NCI-H774 (cell line): ENCODE results near the gene IL33.

Source experiments
- DNase-seq: peaks from one replicate; lab custom pipeline; 2025; lab: John Stamatoyannopoulos, UW

The IL33 gene

DNA sequence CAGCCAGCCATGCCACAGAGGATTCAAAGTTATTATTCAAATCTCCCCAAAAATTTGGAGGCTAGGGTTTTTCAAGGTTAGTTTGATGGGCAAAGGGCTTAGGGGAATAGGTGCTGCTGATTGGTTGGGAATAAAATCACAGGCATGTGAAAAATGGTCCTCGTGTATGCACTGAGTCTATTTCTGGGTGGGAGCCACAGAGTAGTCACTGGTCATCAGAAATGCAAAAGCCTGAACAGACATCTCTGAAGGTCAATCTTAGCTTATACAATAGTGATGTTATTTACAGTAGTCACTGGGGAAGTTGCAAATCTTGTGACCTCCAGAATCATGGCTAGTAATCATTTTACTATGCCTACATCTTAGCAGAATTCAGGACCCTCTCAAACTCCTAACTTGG lies 1.3 kb downstream of the IL33 start:
- DNase-seq = no peak

DNA sequence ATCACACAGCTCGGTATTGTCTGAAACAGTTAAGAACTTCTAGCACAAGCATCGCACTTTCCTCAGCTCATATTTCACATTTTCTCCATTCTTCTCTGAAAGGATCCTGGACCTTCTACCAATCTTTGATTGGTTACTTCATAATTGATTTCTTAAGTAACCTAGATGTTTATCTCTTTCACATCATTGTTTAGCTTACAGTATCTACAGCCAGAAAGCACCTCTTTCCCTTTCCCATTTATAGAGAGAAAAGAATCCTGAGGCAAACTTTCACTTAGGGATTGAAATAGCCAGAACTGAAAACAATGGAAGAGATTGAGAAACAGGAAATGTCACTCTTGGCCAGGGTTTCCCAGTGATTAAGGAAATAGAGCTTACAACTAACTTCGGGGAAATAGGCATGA lies 2.5 kb downstream of the IL33 start:
- DNase-seq = no peak

DNA sequence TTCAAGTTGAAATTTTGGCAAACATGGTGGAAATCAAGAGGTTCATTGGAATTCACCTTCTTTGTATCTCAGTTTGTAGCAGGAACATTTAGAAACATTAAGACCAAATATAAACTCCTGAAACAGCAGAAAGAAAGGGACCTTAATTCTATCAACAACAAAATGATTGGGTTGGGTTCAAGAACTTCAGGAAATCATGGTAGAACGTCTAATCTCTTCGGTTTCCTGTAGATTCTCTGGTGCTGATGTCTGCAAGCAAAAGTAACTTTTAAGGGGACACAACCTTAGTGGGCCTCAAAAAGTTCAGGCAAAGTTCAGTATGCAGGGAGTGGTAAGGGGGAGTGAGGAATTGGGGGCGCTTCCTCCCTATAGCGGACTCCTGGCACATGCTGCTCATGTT lies 3.4 kb downstream of the IL33 start:
- DNase-seq = no peak

- DNase-seq = no peak
Measured at GRCh38 chr9:6219981-6220380, 4.4 kb downstream of the IL33 start.

DNA sequence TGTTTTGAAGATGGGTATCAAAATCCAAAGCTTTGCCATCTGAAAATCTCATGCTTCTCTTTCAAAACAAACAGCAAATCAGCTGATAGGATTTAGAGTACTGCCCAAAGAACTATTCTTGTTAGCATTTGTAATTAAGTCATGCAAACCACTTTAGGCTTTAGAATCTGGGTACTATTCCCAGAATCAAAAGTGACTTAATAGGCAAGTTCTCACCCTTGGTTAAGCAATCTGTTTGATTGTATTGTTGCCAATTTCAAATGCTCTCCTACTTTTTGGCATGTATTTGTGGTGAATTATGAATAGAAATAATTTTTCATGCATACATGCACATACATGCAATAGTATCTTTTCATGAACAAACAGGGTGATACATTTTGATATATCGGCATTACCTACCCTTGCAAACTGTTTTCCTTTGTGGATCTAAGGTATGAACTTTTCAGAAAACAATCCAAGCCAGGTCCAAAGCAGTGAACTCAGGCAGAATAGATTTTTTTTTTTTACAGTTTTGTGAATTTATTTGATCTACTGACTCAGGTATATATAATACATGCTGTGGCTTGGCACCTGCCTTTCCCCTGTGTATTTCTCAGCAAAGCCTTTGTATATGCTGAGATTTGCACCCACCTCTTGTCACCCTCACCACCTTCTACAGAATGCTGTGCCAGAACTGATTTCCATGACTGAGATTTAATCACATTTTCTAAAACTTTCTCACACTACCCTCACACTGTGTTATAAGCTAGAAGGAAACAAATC lies 9.0 kb downstream of the IL33 start:
- no peak for DNase-seq

DNA sequence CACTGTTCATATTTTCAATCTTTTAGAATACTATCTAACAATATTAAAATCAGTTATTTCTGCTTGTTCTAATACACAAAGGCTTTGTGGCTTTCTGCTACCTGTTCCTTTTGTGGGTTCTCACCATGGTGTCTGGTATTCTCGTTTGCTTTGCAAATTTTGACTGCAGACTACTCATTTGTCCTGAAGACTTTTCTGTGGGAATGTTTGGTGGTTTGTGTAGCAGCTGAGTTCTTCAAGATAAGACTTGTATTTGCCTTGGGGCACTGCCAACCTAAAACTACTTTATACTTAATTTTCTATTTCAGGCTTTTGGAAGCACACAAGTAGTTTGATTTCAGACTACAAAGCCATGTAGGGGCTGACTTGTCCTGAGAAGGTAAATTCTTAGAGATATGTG lies 11.1 kb downstream of the IL33 start:
- no peak for DNase-seq

GRCh38 chr9:6229186-6229585 lies 13.6 kb downstream of the IL33 start:
- no peak for DNase-seq

GRCh38 chr9:6229619-6230018 lies 14.0 kb downstream of the IL33 start:
- peak; percentile 56 for DNase-seq

DNA sequence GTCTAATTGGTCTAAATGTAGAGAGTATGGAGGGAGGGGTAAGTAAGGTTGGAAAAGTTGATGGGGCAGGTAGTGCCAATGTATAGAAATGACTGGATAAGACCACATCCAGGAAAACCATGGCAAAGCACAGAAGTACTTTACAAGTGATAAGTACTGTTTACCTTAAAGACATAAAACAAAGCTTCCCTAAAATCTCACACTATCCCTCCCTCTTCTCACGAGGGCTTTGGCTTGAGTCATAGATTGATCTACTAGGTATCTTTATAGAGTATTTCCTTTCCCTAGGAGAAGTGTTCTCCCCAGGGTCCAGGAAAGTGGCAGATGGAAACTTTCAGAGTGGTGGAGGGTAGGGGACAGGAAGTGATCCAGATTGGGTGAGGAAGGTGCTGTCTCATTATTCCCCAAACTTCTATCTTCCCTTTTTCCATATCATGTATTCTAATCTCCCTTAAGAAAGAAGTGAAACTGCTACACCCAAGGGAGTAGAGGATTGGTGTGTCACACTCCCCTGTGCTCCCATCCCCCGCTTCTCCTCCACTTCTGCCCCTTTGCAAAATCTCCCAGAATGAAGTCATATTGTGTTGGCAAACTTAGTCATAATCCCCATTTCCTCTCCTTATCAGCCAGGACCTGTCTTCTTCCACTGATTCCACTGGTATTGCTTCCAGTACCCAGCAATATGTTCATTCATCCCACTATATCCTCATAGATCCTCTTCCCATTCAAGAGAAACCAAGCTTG lies 14.6 kb downstream of the IL33 start:
- no peak for DNase-seq

GRCh38 chr9:6232336-6232945 lies 16.8 kb downstream of the IL33 start:
- DNase-seq = no peak

DNA sequence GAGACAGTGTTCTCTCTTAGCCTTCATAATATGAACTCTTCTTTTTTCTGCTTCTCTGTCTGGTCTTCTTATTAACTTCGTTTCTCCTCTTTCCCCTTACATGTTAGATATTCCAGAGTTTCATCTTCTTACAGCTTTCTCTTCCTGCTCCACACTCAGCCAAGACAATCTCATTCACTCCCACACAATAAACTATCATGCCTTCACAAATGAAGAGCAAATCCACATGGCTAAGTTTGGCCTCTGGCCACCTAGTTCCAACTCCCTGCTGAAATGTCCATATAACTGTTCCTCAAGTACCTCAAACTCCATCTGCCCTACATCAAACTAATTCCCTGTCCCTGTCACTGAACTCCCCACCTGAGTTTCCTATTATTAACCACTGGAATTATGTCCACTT lies 18.4 kb downstream of the IL33 start:
- no peak for DNase-seq

GRCh38 chr9:6237267-6237666 lies 21.7 kb downstream of the IL33 start:
- DNase-seq = no peak

DNA sequence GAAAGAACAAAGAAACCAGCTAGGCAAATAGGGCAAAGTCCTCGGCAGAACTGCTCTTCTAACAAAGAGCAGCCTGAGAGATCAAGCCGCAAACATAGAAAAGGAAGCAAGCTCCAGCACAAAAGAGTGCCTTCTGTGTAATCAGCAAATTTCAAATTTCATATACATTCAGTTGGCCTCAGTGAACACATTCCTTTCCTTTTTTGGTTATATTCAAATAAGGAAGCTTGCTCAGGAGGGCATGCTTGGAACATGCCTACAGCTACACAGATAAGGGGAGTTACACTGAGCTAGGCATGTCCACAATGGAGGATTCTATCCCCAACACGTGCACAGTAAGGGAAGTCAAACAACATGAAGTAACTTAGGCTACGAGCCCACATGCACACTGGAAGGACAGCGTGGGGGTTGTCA lies 23.4 kb downstream of the IL33 start:
- DNase-seq = no peak

GRCh38 chr9:6239694-6240093 lies 24.1 kb downstream of the IL33 start:
- no peak for DNase-seq

DNA sequence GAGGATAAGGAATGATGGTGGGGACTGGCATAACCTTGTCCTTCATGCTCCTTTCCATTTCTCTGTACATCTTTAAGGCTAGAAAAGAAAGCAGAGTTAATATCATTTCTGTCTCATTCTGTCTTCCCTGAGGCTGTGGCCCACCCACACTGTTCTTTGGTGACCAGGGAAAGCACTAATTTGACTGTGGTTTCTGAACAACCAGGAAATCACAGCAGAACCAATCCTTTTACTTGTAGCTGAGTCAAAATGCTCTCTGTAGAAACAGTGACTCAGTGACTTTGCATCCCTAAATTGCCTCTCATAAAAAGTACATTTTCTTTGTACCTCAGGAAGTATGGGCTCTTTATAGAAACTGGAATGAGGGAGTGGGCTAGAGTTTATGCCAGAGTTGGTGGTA lies 28.1 kb downstream of the IL33 start:
- DNase-seq = no peak

DNA sequence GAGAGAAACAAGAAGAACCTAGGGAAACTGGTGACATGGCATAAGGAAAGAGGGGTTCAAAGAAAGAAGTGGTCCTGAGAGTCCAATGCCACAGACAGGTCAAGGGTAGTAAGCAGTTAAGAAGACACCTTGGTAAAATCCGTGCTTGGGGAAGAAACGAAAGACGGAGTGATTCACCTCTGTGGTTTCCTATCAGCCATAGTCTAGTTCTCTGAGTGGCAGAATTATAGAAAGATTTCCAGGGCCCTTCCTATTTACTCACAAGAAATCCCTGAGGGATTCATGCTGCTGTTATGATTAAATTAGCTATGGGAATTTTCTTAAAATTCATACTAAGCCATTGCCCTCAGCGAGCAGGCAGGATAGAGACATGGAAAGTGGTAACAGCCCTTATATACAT lies 31.7 kb downstream of the IL33 start:
- DNase-seq = no peak

GRCh38 chr9:6268826-6269397 lies 53.3 kb downstream of the IL33 start:
- no peak for DNase-seq

GRCh38 chr9:6270896-6271295 lies 55.3 kb downstream of the IL33 start:
- DNase-seq = no peak

- no peak for DNase-seq
Measured at GRCh38 chr9:6271508-6272228, 56.1 kb downstream of the IL33 start.

GRCh38 chr9:6272229-6272598 lies 56.6 kb downstream of the IL33 start:
- DNase-seq = peak; percentile 41

DNA sequence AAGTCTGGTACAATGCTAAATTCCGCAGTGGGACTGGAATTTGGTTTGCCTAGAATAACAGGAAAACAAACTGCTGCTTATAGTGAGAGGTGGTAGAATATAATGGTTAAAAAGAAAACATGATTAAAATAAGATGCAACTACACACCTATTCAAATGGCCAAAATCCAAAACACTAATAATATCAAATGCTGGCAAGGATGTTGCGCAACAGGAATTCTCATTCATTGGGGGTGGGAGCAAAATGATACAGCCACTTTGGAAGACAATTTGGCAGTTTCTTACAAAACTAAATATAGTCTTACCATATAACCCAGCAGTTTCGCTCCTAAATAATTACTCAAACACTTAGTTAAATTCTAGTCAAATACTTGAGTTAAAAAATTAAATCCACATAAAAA lies 61.8 kb downstream of the IL33 start:
- DNase-seq = no peak

- no peak for DNase-seq
Measured at GRCh38 chr9:6301858-6302257, 86.3 kb downstream of the IL33 start.
